Measurements from ENCODE around the gene C9orf85. TPM values are rescaled to one million over a fixed set of nuclear protein-coding genes. Genes with fewer than 3 reads are reported as not detected.

Gene C9orf85
- total and polyA plus RNA-seq, 2 of the 4 experiments (the other 2 are of a cell fraction) = 4.3 to 8.4 TPM

DNA sequence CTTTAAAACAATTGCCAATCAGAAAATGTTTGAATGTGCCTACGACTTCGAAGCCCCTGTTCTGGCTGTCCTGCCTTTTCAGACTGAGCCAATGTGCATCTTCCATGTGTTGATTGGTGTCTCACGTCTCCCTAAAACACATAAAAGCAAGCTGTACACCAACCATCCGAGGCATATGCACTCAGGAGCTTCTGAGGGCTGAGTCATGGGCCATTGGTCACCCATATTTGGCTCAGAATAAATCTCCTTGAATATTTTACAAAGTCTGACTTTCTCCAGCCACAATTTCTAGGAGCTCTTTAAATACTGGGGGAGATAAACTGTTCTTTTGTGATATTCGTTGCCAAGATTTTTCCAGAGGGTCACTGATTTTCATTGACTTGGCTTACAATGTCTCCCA is 95.1 kb downstream of the C9orf85 start:
- Histone ChIP-seq H2AK5ac (ENCODE audit: low read depth, low read length) (no peak overlapping the region), H3K56ac (ENCODE audit: extremely low read depth, insufficient read depth, low read length) (no peak overlapping the region), H2BK20ac (ENCODE audit: low read depth, low read length) (no peak overlapping the region), H4K5ac (ENCODE audit: low read depth, low read length) (no peak overlapping the region), H3K4me3 (ENCODE audit: insufficient read depth, low read depth, low read length) (no peak overlapping the region), H4K8ac (ENCODE audit: low read depth in 2 of 2, low read length in 2 of 2) (no peak overlapping the region), H3K9me3 (ENCODE audit: control insufficient read depth, insufficient read depth, low read length) (no peaks in the 10 kb centered on the region), H2AK9ac (replicated peaks; ENCODE audit: low read depth, low read length, poor library complexity) (peak overlapping the region; percentile 15), H3K79me1 (ENCODE audit: low read depth in 1 of 2, low read length in 2 of 2) (no peaks in the 10 kb centered on the region), H3K27me3 (ENCODE audit: control insufficient read depth, insufficient read depth, low read length) (no peaks in the 10 kb centered on the region), H4K91ac (ENCODE audit: insufficient read depth, low read depth, low read length) (no peak overlapping the region), H3K14ac (replicated peaks; ENCODE audit: low read depth, low read length) (no peak overlapping the region), H3K9ac (ENCODE audit: low read depth, low read length) (no peak overlapping the region), H3K4me1 (ENCODE audit: control insufficient read depth, insufficient read depth, low read length) (no peaks in the 10 kb centered on the region), H3K9me1 (ENCODE audit: insufficient read depth, low read length) (no peaks in the 10 kb centered on the region), H3K36me3 (ENCODE audit: control insufficient read depth, insufficient read depth, low read length) (no peaks in the 10 kb centered on the region), H2BK120ac (ENCODE audit: low read depth, low read length) (no peak overlapping the region), H4K20me1 (ENCODE audit: insufficient read depth, low read length) (no peaks in the 10 kb centered on the region), H2AFZ (replicated peaks; ENCODE audit: low read length, poor library complexity) (no peak overlapping the region), H3K27ac (ENCODE audit: insufficient read depth, low read length) (no peak overlapping the region), H3K4ac (ENCODE audit: low read depth, low read length) (no peak overlapping the region), H3K4me2 (ENCODE audit: low read depth, low read length) (no peak overlapping the region), H3K23ac (ENCODE audit: low read depth, low read length) (no peak overlapping the region), H3K18ac (ENCODE audit: low read depth, low read length) (no peak overlapping the region), H2BK15ac (ENCODE audit: low read depth, low read length) (no peak overlapping the region), H2BK5ac (ENCODE audit: low read depth, low read length, poor library complexity, severe bottlenecking) (no peak overlapping the region)
- ATAC-seq (ENCODE audit: low read depth) (peak; percentile 59; the same call in 1 of the 2 replicates), DNase-seq (peak; percentile 31)
- no CpG with 5 or more reads among the region's 5 CpGs for WGBS, 2 experiments (ENCODE audit: extremely low coverage in 2 of 2, insufficient read length in 1 of 2)
- BruUV-seq (replicated peaks) = no TSS peak
- POLR2A ChIA-PET (ENCODE audit: unreplicated experiment) = no interaction called here
- no peak for TF ChIP-seq POLR2A (IDR thresholded peaks at IDR 0.05; ENCODE audit: low read depth, low read length)
- TF ChIP-seq FOS (IDR thresholded peaks at IDR 0.05; ENCODE audit: low read depth, low read length) = no peak
- TF ChIP-seq, protein P1, sequence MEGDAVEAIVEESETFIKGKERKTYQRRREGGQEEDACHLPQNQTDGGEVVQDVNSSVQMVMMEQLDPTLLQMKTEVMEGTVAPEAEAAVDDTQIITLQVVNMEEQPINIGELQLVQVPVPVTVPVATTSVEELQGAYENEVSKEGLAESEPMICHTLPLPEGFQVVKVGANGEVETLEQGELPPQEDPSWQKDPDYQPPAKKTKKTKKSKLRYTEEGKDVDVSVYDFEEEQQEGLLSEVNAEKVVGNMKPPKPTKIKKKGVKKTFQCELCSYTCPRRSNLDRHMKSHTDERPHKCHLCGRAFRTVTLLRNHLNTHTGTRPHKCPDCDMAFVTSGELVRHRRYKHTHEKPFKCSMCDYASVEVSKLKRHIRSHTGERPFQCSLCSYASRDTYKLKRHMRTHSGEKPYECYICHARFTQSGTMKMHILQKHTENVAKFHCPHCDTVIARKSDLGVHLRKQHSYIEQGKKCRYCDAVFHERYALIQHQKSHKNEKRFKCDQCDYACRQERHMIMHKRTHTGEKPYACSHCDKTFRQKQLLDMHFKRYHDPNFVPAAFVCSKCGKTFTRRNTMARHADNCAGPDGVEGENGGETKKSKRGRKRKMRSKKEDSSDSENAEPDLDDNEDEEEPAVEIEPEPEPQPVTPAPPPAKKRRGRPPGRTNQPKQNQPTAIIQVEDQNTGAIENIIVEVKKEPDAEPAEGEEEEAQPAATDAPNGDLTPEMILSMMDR (conservative IDR thresholded peaks at IDR 0.05; ENCODE audit: low read depth, low read length) = no peak
- no peak for TF ChIP-seq MAZ (IDR thresholded peaks at IDR 0.05; ENCODE audit: borderline replicate concordance, low read depth, low read length)
- TF ChIP-seq BHLHE40 (IDR thresholded peaks at IDR 0.05; ENCODE audit: low read depth, low read length) = no peak
- no peak for TF ChIP-seq CEBPB (IDR thresholded peaks at IDR 0.05; ENCODE audit: low read depth, low read length)
- TF ChIP-seq RAD21 (IDR thresholded peaks at IDR 0.05; ENCODE audit: low read length) = no peak
- TF ChIP-seq MXI1 (IDR thresholded peaks at IDR 0.05; ENCODE audit: borderline replicate concordance, low read depth, low read length) = no peak
- TF ChIP-seq, protein P2, sequence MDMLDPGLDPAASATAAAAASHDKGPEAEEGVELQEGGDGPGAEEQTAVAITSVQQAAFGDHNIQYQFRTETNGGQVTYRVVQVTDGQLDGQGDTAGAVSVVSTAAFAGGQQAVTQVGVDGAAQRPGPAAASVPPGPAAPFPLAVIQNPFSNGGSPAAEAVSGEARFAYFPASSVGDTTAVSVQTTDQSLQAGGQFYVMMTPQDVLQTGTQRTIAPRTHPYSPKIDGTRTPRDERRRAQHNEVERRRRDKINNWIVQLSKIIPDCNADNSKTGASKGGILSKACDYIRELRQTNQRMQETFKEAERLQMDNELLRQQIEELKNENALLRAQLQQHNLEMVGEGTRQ (IDR thresholded peaks at IDR 0.05; ENCODE audit: low read depth, low read length) = no peak
- TF ChIP-seq NFE2L2 (IDR thresholded peaks at IDR 0.05; ENCODE audit: low read depth, low read length) = no peak
- TF ChIP-seq CHD1 (IDR thresholded peaks at IDR 0.05; ENCODE audit: low read depth, low read length) = no peak
- TF ChIP-seq RFX5 (IDR thresholded peaks at IDR 0.05; ENCODE audit: low read depth, low read length) = no peak
- TF ChIP-seq RCOR1 (IDR thresholded peaks at IDR 0.05; ENCODE audit: insufficient replicate concordance, low read length) = no peak
- TF ChIP-seq MAFK (IDR thresholded peaks at IDR 0.05; ENCODE audit: low read depth, low read length) = no peak
- TF ChIP-seq, protein P3, sequence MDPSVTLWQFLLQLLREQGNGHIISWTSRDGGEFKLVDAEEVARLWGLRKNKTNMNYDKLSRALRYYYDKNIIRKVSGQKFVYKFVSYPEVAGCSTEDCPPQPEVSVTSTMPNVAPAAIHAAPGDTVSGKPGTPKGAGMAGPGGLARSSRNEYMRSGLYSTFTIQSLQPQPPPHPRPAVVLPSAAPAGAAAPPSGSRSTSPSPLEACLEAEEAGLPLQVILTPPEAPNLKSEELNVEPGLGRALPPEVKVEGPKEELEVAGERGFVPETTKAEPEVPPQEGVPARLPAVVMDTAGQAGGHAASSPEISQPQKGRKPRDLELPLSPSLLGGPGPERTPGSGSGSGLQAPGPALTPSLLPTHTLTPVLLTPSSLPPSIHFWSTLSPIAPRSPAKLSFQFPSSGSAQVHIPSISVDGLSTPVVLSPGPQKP (IDR thresholded peaks at IDR 0.05; ENCODE audit: borderline replicate concordance, low read depth, low read length) = no peak
- TF ChIP-seq SMC3 (IDR thresholded peaks at IDR 0.05; ENCODE audit: low read depth, low read length) = no peak
- in situ Hi-C loops (cut with MboI; ENCODE audit: low sequenced_read_pairs) = no loop called here
- dilution Hi-C loops (cut with HindIII; ENCODE audit: low sequenced_read_pairs, unreplicated experiment) = no loop called here
- intact Hi-C loops (cut with micrococcal nuclease) = no loop called here
- CTCF ChIA-PET = interaction anchor here (0.6 to 1.9 kb wide), 2 partner anchors 11 to 544 kb away, joined by 3 to 4 read pairs; no protein-coding TSS in a partner anchor
